Skin of body (tissue), 2 donors: ENCODE data around the gene KIAA1614. TPM values are rescaled to one million over a fixed set of nuclear protein-coding genes. Genes with fewer than 3 reads are reported as not detected.

Source experiments
- DNase-seq: peaks from one replicate; lab custom pipeline; 2025; lab: John Stamatoyannopoulos, UW
- total RNA-seq: library from RNA; depleted of rRNA; stranded (reverse); fragments of >200 nt; gene quantifications from one replicate; pipeline ENCODE4 v1.2.3, GENCODE V29; 2014

Gene KIAA1614
- total RNA-seq, 1 donor from 2014 or later: 4.5 TPM

- DNase-seq: no peak
These were observed 85.3 kb downstream of the KIAA1614 start for GRCh38 chr1:180997843-180998504.

Other genes starting within 250 kb of the KIAA1614 start
- gene STX6, start 110.0 kb downstream of the KIAA1614 start, total RNA-seq: 36.2 TPM
- 9.6 TPM for gene MR1, start 121.1 kb downstream of the KIAA1614 start, total RNA-seq
- 16.4 TPM for gene IER5, start 175.8 kb downstream of the KIAA1614 start, total RNA-seq